ENCODE measurements around the gene HABP2. TPM values are rescaled to one million over a fixed set of nuclear protein-coding genes. Genes with fewer than 3 reads are reported as not detected.

HABP2 gene
- total and polyA plus RNA-seq, 4 donors, result 109 to 259 (median 197) TPM

DNA sequence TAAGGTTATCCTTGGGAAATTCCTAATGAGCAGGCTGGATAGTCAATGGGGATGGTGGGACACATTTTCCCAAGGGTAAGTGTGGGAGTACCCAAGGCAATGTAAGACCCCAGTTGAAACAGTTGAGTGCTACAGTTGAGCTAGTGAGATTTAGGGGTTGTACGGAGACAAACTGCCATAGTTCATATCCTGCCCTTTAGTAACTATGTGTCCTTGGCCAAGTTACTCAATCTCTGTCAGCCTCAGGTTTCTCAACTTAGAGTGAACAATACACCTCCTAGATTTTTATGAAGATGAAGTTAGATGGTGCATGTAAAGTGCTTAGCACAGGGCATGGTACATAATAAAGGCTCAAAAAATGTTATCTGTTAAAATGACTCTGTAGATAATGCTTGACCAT lies 20.5 kb downstream of the HABP2 start (continued):
- TF ChIP-seq, protein P1, sequence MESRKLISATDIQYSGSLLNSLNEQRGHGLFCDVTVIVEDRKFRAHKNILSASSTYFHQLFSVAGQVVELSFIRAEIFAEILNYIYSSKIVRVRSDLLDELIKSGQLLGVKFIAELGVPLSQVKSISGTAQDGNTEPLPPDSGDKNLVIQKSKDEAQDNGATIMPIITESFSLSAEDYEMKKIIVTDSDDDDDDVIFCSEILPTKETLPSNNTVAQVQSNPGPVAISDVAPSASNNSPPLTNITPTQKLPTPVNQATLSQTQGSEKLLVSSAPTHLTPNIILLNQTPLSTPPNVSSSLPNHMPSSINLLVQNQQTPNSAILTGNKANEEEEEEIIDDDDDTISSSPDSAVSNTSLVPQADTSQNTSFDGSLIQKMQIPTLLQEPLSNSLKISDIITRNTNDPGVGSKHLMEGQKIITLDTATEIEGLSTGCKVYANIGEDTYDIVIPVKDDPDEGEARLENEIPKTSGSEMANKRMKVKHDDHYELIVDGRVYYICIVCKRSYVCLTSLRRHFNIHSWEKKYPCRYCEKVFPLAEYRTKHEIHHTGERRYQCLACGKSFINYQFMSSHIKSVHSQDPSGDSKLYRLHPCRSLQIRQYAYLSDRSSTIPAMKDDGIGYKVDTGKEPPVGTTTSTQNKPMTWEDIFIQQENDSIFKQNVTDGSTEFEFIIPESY (IDR thresholded peaks at IDR 0.05), result no peak
- TF ChIP-seq FOXA2 (IDR thresholded peaks at IDR 0.05), result no peak

DNA sequence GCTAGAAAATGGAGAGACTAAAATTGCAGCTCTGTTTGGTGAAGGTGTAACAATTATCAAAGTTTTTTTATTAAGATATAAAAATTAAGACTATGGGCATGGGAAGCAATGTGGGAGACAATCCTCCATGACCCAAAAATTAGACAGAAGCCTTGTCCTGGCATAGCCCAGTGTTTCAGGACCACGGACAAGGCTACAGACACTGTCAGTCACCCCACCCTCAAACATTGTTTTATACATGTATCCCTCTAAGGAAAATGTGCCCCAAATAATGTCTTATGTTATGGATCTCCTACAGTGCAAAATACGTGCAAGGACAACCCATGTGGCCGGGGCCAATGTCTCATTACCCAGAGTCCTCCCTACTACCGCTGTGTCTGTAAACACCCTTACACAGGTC lies 24.0 kb downstream of the HABP2 start:
- no peak overlapping the region for H3K27ac ChIP-seq (ENCODE audit: low read depth in 1 of 2, low read length in 2 of 2)
- no peak for DNase-seq (ENCODE audit: low spot score)
- no peak overlapping the region for H3K9ac ChIP-seq (ENCODE audit: low read depth in 1 of 2, low read length in 2 of 2)
- TF ChIP-seq, protein P2, sequence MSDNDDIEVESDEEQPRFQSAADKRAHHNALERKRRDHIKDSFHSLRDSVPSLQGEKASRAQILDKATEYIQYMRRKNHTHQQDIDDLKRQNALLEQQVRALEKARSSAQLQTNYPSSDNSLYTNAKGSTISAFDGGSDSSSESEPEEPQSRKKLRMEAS (IDR thresholded peaks at IDR 0.05), result no peak
- TF ChIP-seq JUND (IDR thresholded peaks at IDR 0.05), result no peak
- no peak for TF ChIP-seq GABPA (IDR thresholded peaks at IDR 0.05 in 1 of 2, conservative IDR thresholded peaks at IDR 0.05 in 1 of 2)
- TF ChIP-seq, protein P3, sequence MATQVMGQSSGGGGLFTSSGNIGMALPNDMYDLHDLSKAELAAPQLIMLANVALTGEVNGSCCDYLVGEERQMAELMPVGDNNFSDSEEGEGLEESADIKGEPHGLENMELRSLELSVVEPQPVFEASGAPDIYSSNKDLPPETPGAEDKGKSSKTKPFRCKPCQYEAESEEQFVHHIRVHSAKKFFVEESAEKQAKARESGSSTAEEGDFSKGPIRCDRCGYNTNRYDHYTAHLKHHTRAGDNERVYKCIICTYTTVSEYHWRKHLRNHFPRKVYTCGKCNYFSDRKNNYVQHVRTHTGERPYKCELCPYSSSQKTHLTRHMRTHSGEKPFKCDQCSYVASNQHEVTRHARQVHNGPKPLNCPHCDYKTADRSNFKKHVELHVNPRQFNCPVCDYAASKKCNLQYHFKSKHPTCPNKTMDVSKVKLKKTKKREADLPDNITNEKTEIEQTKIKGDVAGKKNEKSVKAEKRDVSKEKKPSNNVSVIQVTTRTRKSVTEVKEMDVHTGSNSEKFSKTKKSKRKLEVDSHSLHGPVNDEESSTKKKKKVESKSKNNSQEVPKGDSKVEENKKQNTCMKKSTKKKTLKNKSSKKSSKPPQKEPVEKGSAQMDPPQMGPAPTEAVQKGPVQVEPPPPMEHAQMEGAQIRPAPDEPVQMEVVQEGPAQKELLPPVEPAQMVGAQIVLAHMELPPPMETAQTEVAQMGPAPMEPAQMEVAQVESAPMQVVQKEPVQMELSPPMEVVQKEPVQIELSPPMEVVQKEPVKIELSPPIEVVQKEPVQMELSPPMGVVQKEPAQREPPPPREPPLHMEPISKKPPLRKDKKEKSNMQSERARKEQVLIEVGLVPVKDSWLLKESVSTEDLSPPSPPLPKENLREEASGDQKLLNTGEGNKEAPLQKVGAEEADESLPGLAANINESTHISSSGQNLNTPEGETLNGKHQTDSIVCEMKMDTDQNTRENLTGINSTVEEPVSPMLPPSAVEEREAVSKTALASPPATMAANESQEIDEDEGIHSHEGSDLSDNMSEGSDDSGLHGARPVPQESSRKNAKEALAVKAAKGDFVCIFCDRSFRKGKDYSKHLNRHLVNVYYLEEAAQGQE (IDR thresholded peaks at IDR 0.05), result peak; percentile 97
- no peaks in the 10 kb centered on the region for H3K9me3 ChIP-seq (ENCODE audit: control insufficient read depth in 4 of 4, low read length in 3 of 4)
- H3K4me1 ChIP-seq (ENCODE audit: control insufficient read depth in 4 of 4, insufficient read depth in 4 of 4, low read length in 3 of 4), result peaks cover 0 to 5% (median 3%) of the 10 kb centered on the region in 4 donors
- no peak overlapping the region for H3K4me3 ChIP-seq (ENCODE audit: low read depth in 1 of 3, low read length in 3 of 3)
- H3K27me3 ChIP-seq (ENCODE audit: control insufficient read depth in 4 of 4, insufficient read depth in 4 of 4, low read length in 3 of 4), result no peaks in the 10 kb centered on the region
- 80% methylated on average over 4 of the region's 4 CpGs for WGBS
- H3K36me3 ChIP-seq (ENCODE audit: control insufficient read depth in 4 of 4, insufficient read depth in 3 of 4, low read depth in 1 of 4, low read length in 3 of 4), result peaks cover 10 to 75% (median 60%) of the 10 kb centered on the region in 4 donors

DNA sequence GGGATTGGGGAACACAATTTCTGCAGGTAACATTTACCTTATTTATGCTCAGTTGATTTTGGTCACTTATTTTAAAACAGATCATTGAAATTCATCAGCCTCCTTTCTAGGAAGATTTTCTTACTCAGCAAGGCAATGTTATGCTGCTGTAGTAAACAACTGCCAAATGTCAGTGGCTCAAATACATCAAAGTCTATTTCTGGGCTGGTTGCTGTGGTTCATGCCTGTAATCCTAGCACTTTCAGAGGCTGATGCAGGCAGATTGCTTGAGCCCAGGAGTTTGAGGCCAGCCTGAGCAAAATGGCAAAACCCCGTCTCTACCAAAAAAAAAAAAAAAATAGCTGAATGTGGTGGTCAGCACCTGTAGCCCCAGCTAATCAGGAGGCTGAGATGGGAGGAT lies 25.9 kb downstream of the HABP2 start:
- DNase-seq (ENCODE audit: low spot score), result no peak
- no peak overlapping the region for H3K4me3 ChIP-seq (ENCODE audit: low read depth in 1 of 3, low read length in 3 of 3)
- no peaks in the 10 kb centered on the region for H3K4me1 ChIP-seq (ENCODE audit: control insufficient read depth in 4 of 4, insufficient read depth in 4 of 4, low read length in 3 of 4)
- TF ChIP-seq RXRA (IDR thresholded peaks at IDR 0.05), result no peak
- no peak overlapping the region for H3K27ac ChIP-seq (ENCODE audit: low read depth in 1 of 2, low read length in 2 of 2)
- H3K9ac ChIP-seq (ENCODE audit: low read depth in 1 of 2, low read length in 2 of 2), result no peak overlapping the region
- H3K36me3 ChIP-seq (ENCODE audit: control insufficient read depth in 4 of 4, insufficient read depth in 3 of 4, low read depth in 1 of 4, low read length in 3 of 4), result peaks cover 17 to 89% (median 79%) of the 10 kb centered on the region in 4 donors
- H3K27me3 ChIP-seq (ENCODE audit: control insufficient read depth in 4 of 4, insufficient read depth in 4 of 4, low read length in 3 of 4), result no peaks in the 10 kb centered on the region
- H3K9me3 ChIP-seq (ENCODE audit: control insufficient read depth in 4 of 4, low read length in 3 of 4), result no peaks in the 10 kb centered on the region
- 95% methylated on average over 1 of the region's 1 CpG for WGBS

DNA sequence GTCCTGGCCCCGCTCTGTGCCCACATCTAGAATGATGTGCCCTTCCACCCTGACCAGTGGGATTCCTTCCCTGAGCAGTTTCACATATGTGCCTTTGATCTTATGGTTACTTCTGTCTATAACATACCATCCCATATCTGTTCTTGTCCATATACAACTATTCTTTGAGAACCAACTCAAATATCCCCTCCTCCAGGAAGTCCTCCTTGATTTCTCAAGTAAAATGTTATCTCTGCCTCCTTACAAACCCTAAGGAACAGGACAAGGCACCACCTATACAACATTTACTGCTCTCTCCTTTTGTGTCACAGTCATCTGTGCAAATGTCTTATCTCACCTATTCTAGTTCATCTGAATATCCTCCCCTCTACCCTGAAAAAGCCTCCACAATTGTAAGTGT lies 28.2 kb downstream of the HABP2 start:
- TF ChIP-seq HNF4A (conservative IDR thresholded peaks at IDR 0.05) (no peak), SP1 (IDR thresholded peaks at IDR 0.05) (no peak)

More for the DNA sequence above, 28.2 kb downstream of the HABP2 start:
- no peak overlapping the region for H3K9ac ChIP-seq (ENCODE audit: low read depth in 1 of 2, low read length in 2 of 2)
- no peak overlapping the region for H3K4me3 ChIP-seq (ENCODE audit: low read depth in 1 of 3, low read length in 3 of 3)
- DNase-seq (ENCODE audit: low spot score), result no peak
- H3K36me3 ChIP-seq (ENCODE audit: control insufficient read depth in 4 of 4, insufficient read depth in 3 of 4, low read depth in 1 of 4, low read length in 3 of 4), result peaks cover 23 to 94% (median 80%) of the 10 kb centered on the region in 4 donors
- H3K9me3 ChIP-seq (ENCODE audit: control insufficient read depth in 4 of 4, low read length in 3 of 4), result no peaks in the 10 kb centered on the region
- 92% methylated on average over 1 of the region's 1 CpG for WGBS
- H3K4me1 ChIP-seq (ENCODE audit: control insufficient read depth in 4 of 4, insufficient read depth in 4 of 4, low read length in 3 of 4), result no peaks in the 10 kb centered on the region
- H3K27ac ChIP-seq (ENCODE audit: low read depth in 1 of 2, low read length in 2 of 2), result no peak overlapping the region
- H3K27me3 ChIP-seq (ENCODE audit: control insufficient read depth in 4 of 4, insufficient read depth in 4 of 4, low read length in 3 of 4), result no peaks in the 10 kb centered on the region
